ENCODE data around the gene ADGRG3.

The ADGRG3 gene

DNA sequence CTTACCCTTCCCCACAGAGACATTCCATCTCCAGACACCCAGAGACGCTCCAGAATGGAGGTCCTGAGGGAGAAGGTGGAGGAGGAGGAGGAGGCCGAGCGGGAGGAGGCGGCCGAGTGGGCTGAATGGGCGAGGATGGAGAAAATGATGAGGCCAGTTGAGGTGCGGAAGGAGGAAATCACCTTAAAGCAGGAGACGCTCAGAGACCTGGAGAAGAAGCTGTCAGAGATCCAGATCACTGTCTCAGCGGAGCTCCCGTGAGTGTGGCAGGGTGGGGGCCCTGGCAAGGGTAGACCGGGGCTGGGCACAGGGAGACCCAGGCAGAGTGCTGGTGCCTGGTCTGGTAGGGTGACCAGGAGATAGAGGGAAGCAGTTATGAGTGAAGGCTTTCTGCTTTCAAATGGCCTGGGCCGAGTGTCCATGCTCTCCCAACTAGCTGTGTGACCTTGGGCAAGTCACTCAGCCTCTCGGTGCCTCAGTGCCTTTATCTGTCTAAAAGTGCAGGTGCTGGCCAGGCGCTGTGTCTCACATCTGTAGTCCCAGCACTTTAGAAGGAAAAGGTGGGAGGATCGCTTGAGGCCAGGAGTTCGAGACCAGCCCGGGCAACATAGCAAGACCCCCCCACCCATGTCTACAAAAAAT is 29.9 kb downstream of the ADGRG3 start:
- no peak for DNase-seq
- H3K4me1 Mint-ChIP-seq: peaks cover 51% of the 10 kb centered on the region
- TF ChIP-seq, protein P1, sequence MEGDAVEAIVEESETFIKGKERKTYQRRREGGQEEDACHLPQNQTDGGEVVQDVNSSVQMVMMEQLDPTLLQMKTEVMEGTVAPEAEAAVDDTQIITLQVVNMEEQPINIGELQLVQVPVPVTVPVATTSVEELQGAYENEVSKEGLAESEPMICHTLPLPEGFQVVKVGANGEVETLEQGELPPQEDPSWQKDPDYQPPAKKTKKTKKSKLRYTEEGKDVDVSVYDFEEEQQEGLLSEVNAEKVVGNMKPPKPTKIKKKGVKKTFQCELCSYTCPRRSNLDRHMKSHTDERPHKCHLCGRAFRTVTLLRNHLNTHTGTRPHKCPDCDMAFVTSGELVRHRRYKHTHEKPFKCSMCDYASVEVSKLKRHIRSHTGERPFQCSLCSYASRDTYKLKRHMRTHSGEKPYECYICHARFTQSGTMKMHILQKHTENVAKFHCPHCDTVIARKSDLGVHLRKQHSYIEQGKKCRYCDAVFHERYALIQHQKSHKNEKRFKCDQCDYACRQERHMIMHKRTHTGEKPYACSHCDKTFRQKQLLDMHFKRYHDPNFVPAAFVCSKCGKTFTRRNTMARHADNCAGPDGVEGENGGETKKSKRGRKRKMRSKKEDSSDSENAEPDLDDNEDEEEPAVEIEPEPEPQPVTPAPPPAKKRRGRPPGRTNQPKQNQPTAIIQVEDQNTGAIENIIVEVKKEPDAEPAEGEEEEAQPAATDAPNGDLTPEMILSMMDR (IDR thresholded peaks at IDR 0.05): no peak
- no peaks in the 10 kb centered on the region for H3K36me3 Mint-ChIP-seq (ENCODE audit: low read depth)
- peaks cover 8% of the 10 kb centered on the region for H3K27me3 Mint-ChIP-seq (ENCODE audit: low read depth, poor library complexity)
- H3K4me3 Mint-ChIP-seq: no peak overlapping the region
- no peak overlapping the region for H3K27ac Mint-ChIP-seq
- H3K9me3 Mint-ChIP-seq: no peaks in the 10 kb centered on the region

DNA sequence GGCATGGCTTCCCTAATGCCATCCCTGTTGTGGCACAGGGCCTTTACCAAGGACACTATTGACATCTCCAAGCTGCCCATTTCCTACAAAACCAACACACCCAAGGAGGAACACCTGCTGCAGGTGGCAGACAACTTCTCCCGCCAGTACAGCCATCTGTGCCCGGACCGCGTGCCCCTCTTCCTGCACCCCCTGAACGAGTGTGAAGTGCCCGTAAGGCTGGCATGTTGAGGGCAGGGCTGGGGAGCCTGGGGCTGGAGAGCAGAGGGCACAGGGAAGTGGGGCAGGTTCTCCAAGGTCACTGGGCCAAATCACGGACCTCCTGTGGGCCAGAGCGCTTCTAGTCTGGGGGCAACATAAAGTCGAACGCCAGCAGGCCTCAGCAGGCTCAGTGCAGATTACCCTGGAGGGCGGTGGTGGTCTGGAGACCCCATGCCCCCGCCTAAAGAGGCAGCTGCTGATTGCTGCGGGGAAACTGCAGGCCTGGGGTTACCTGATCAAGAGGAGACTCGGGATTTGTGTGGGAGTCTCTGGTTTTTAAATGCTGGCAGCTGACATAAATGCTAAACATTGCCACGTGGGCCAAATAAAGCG is 30.8 kb downstream of the ADGRG3 start:
- H3K4me3 Mint-ChIP-seq: no peak overlapping the region
- peaks cover 42% of the 10 kb centered on the region for H3K4me1 Mint-ChIP-seq
- H3K27ac Mint-ChIP-seq: no peak overlapping the region
- DNase-seq: no peak
- H3K9me3 Mint-ChIP-seq: no peaks in the 10 kb centered on the region
- peaks cover 9% of the 10 kb centered on the region for H3K27me3 Mint-ChIP-seq (ENCODE audit: low read depth, poor library complexity)
- H3K36me3 Mint-ChIP-seq (ENCODE audit: low read depth): no peaks in the 10 kb centered on the region
- TF ChIP-seq, protein P1 (IDR thresholded peaks at IDR 0.05): no peak

- H3K27ac Mint-ChIP-seq: no peak overlapping the region
- peaks cover 11% of the 10 kb centered on the region for H3K27me3 Mint-ChIP-seq (ENCODE audit: low read depth, poor library complexity)
- TF ChIP-seq, protein P1 (IDR thresholded peaks at IDR 0.05): no peak
- DNase-seq: no peak
- no peak overlapping the region for H3K4me3 Mint-ChIP-seq
- H3K4me1 Mint-ChIP-seq: peaks cover 43% of the 10 kb centered on the region
- no peaks in the 10 kb centered on the region for H3K36me3 Mint-ChIP-seq (ENCODE audit: low read depth)
- no peaks in the 10 kb centered on the region for H3K9me3 Mint-ChIP-seq
These were observed 31.4 kb downstream of the ADGRG3 start for GRCh38 chr16:57699481-57699880.

GRCh38 chr16:57699899-57700298 is 31.8 kb downstream of the ADGRG3 start:
- peaks cover 14% of the 10 kb centered on the region for H3K27me3 Mint-ChIP-seq (ENCODE audit: low read depth, poor library complexity)
- TF ChIP-seq, protein P1 (IDR thresholded peaks at IDR 0.05): no peak
- no peak for DNase-seq
- H3K4me3 Mint-ChIP-seq: no peak overlapping the region
- H3K36me3 Mint-ChIP-seq (ENCODE audit: low read depth): no peaks in the 10 kb centered on the region
- H3K27ac Mint-ChIP-seq: no peak overlapping the region
- peaks cover 40% of the 10 kb centered on the region for H3K4me1 Mint-ChIP-seq
- no peaks in the 10 kb centered on the region for H3K9me3 Mint-ChIP-seq

GRCh38 chr16:57700781-57701551 is 32.9 kb downstream of the ADGRG3 start:
- H3K4me1 Mint-ChIP-seq: peaks cover 34% of the 10 kb centered on the region
- H3K4me3 Mint-ChIP-seq: no peak overlapping the region
- H3K27ac Mint-ChIP-seq: peak overlapping the region; percentile 78
- H3K27me3 Mint-ChIP-seq (ENCODE audit: low read depth, poor library complexity): peaks cover 15% of the 10 kb centered on the region
- H3K9me3 Mint-ChIP-seq: no peaks in the 10 kb centered on the region
- no peaks in the 10 kb centered on the region for H3K36me3 Mint-ChIP-seq (ENCODE audit: low read depth)
- no peak for DNase-seq
- TF ChIP-seq, protein P1 (IDR thresholded peaks at IDR 0.05): no peak
